GM12865 (cell line): ENCODE data around the gene TKTL1.
"Not testable (repeated sequence)": the region's sequence is repeated elsewhere in the genome, so short reads cannot be mapped to it uniquely, and the experiment has no call there.

Experiments
- DNase-seq: peaks from one replicate; pipeline ENCODE4 v3.0.0; 2010; ENCODE audit warnings: low read depth
- H3K4me3 ChIP-seq: 2 replicates; pipeline ENCODE4 v1.5.1; 2011; ENCODE audit warnings: mild to moderate bottlenecking, low read depth, low read length, control low read depth
- CTCF ChIP-seq: IDR thresholded peaks from 2 replicates; pipeline ENCODE4 v1.5.1; 2011; ENCODE audit warnings: low read length, control low read depth, low read depth, inconsistent platforms; ENCODE audit not compliant: insufficient read depth; ENCODE audit errors: missing control alignments

The TKTL1 gene

GRCh38 chrX:154343620-154344019 lies 48.0 kb downstream of the TKTL1 start:
- H3K4me3 ChIP-seq, DNase-seq: not testable (repeated sequence)

- no peak for TF ChIP-seq CTCF
- H3K4me3 ChIP-seq = no peak overlapping the region
- DNase-seq = no peak
These were observed 52.5 kb downstream of the TKTL1 start for GRCh38 chrX:154348114-154348531.

GRCh38 chrX:154348646-154349358 lies 53.2 kb downstream of the TKTL1 start:
- no peak overlapping the region for H3K4me3 ChIP-seq
- TF ChIP-seq CTCF = no peak
- DNase-seq = no peak

- H3K4me3 ChIP-seq = no peak overlapping the region
- no peak for DNase-seq
- no peak for TF ChIP-seq CTCF
These were observed 53.9 kb downstream of the TKTL1 start for GRCh38 chrX:154349359-154349935.

- DNase-seq = no peak
These were observed 54.4 kb downstream of the TKTL1 start for GRCh38 chrX:154349979-154350378.

GRCh38 chrX:154350429-154351182 lies 55.0 kb downstream of the TKTL1 start:
- H3K4me3 ChIP-seq = no peak overlapping the region
- DNase-seq = no peak
- TF ChIP-seq CTCF = no peak

More at GRCh38 chrX:154349979-154350378, 54.4 kb downstream of the TKTL1 start:
- no peak overlapping the region for H3K4me3 ChIP-seq
- no peak for TF ChIP-seq CTCF

GRCh38 chrX:154351183-154352011 lies 55.8 kb downstream of the TKTL1 start:
- DNase-seq = no peak
- H3K4me3 ChIP-seq = no peak overlapping the region
- no peak for TF ChIP-seq CTCF
